B cell (primary cell): ENCODE results near the gene ACTBL2. TPM values are rescaled to one million over a fixed set of nuclear protein-coding genes. Genes with fewer than 3 reads are reported as not detected.

Experiments used
- ATAC-seq: fragments of 200-7000 bp; cut with Tn5 transposase; one replicate; pipeline ENCODE4 v1.10.0; 2021; ENCODE audit warnings: low read depth, mild to moderate bottlenecking, moderate number of reproducible peaks, moderate library complexity
- CTCF ChIA-PET: fragments of 350-600 bp; sonication (Branson Sonifier 250); formaldehyde crosslinking; loops from one replicate; lab custom pipeline; 2021; ENCODE audit warnings: antibody characterized with exemption, inconsistent platforms; lab: Charles Lee
- POLR2A ChIA-PET: fragments of 350-600 bp; sonication (Branson Sonifier 250); formaldehyde crosslinking; loops from one replicate; lab custom pipeline; 2021; ENCODE audit warnings: antibody characterized with exemption; lab: Charles Lee
- DNase-seq: peaks from one replicate; pipeline ENCODE4 v3.0.0; 2013
- H2AFZ ChIP-seq: 2 replicates; pipeline ENCODE4 v1.6.1; 2012; ENCODE audit warnings: mild to moderate bottlenecking, low read depth, low read length; ENCODE audit not compliant: insufficient read depth, poor library complexity, severe bottlenecking
- H3K27ac ChIP-seq, 2 donors: 1 replicate in 1 of 2; 2 replicates in 1 of 2; pipeline ENCODE4 v1.5.1; 2012 to 2013; ENCODE audit warnings: low read length in 2 of 2, mild to moderate bottlenecking in 2 of 2, moderate library complexity in 1 of 2
- H3K27me3 ChIP-seq, 4 experiments: fragments of 200-600 bp in 1 of 4; sonication (generic) in 1 of 4; replicated peaks in 1 of 4; 1 replicate in 2 of 4; 2 replicates in 2 of 4; pipeline versions ENCODE4 v1.6.1 to v1.7.0; 2013 to 2016; ENCODE audit warnings: low read length in 3 of 4, mild to moderate bottlenecking in 2 of 4, mixed read lengths in 1 of 4, moderate library complexity in 1 of 4; ENCODE audit not compliant: insufficient read depth in 4 of 4, control insufficient read depth in 3 of 4; ENCODE audit errors: control extremely low read depth in 1 of 4
- H3K36me3 ChIP-seq, 2 experiments: replicated peaks in 1 of 2; 1 replicate in 1 of 2; 2 replicates in 1 of 2; pipeline versions ENCODE4 v1.6.1 to v1.7.1; 2013; ENCODE audit warnings: low read length in 1 of 2; ENCODE audit not compliant: insufficient read depth in 2 of 2, control insufficient read depth in 1 of 2; ENCODE audit errors: control extremely low read depth in 1 of 2, extremely low read depth in 1 of 2
- H3K4me1 ChIP-seq, 2 donors: fragments of 200-600 bp in 1 of 2; sonication (generic) in 1 of 2; 1 replicate in 1 of 2; 2 replicates in 1 of 2; pipeline versions ENCODE4 v1.5.1 to v1.6.1; 2013 to 2017; ENCODE audit warnings: low read length in 2 of 2; ENCODE audit not compliant: control insufficient read depth in 2 of 2, insufficient read depth in 2 of 2
- H3K4me2 ChIP-seq: replicated peaks from 2 replicates; pipeline ENCODE3; 2012; ENCODE audit warnings: mild to moderate bottlenecking, low read depth, low read length; ENCODE audit not compliant: poor library complexity, severe bottlenecking
- H3K4me3 ChIP-seq, 5 experiments: fragments of 200-600 bp in 1 of 5; sonication (generic) in 1 of 5; 1 replicate in 3 of 5; 2 replicates in 2 of 5; pipeline versions ENCODE4 v1.5.1 to v1.7.0; 2011 to 2016; ENCODE audit warnings: low read length in 4 of 5, mild to moderate bottlenecking in 4 of 5, low read depth in 2 of 5, control low read depth in 1 of 5, moderate library complexity in 1 of 5; ENCODE audit not compliant: insufficient read depth in 1 of 5; ENCODE audit errors: control extremely low read depth in 1 of 5, extremely low read depth in 1 of 5
- H3K79me2 ChIP-seq: fragments of 200-600 bp; sonication (generic); one replicate; pipeline ENCODE4 v1.6.0; 2016; ENCODE audit warnings: low read length; ENCODE audit not compliant: control insufficient read depth, insufficient read depth
- H3K9ac ChIP-seq: fragments of 200-600 bp; sonication (generic); 2 replicates; pipeline ENCODE4 v1.6.1; 2017; ENCODE audit warnings: mild to moderate bottlenecking, low read length, moderate library complexity
- H3K9me3 ChIP-seq, 3 donors: one replicate each; pipeline versions ENCODE4 v1.6.1 to v1.7.1; 2013; ENCODE audit warnings: low read length in 2 of 3; ENCODE audit not compliant: control insufficient read depth in 2 of 3, insufficient read depth in 1 of 3; ENCODE audit errors: control extremely low read depth in 1 of 3
- H4K20me1 ChIP-seq: 2 replicates; pipeline ENCODE4 v1.6.0; 2012; ENCODE audit warnings: mild to moderate bottlenecking, low read length; ENCODE audit not compliant: insufficient read depth, control insufficient read depth, poor library complexity, severe bottlenecking
- H3K27ac Mint-ChIP-seq: one replicate; pipeline ENCODE4 v1.8.0; 2021; ENCODE audit warnings: mixed read lengths
- H3K27me3 Mint-ChIP-seq: one replicate; pipeline ENCODE4 v1.8.0; 2021; ENCODE audit warnings: mixed read lengths
- H3K4me1 Mint-ChIP-seq: one replicate; pipeline ENCODE4 v1.8.0; 2021; ENCODE audit warnings: mixed read lengths
- H3K4me3 Mint-ChIP-seq: one replicate; pipeline ENCODE4 v1.8.0; 2021; ENCODE audit warnings: mixed read lengths
- H3K9me3 Mint-ChIP-seq: one replicate; pipeline ENCODE4 v1.8.0; 2022; ENCODE audit warnings: mixed read lengths; ENCODE audit not compliant: insufficient read depth
- CTCF ChIP-seq: fragments of 200-600 bp; IDR thresholded peaks from one replicate; pipeline ENCODE4 v1.8.0; 2022; ENCODE audit warnings: antibody characterized with exemption, mild to moderate bottlenecking
- EZH2 ChIP-seq: IDR thresholded peaks from 2 replicates; pipeline ENCODE4 v1.6.1; 2012; ENCODE audit warnings: borderline replicate concordance, low read depth, mild to moderate bottlenecking, moderate library complexity, low read length; ENCODE audit not compliant: insufficient read depth, poor library complexity, severe bottlenecking
- WGBS: methylation state at CpG from one replicate; pipeline ENCODE4 v1.1.5; 2013; ENCODE audit warnings: missing lambda C conversion rate; ENCODE audit not compliant: insufficient coverage; 5-methylcytosine and 5-hydroxymethylcytosine counted together
- intact Hi-C: fragments of 100-400 bp; cut with micrococcal nuclease; formaldehyde crosslinking; loops from one replicate; pipeline ENCODE4 v1.10.0; 2022
- polyA plus RNA-seq: library from polyadenylated mRNA; depleted of rRNA; stranded (reverse); fragments of >200 nt; gene quantifications from 2 replicates; pipeline ENCODE4 v1.2.3, GENCODE V29; 2012
- total RNA-seq, 2 donors: library from RNA; stranded (reverse); fragments of 120-200 nt in 1 of 2; gene quantifications; 1 replicate in 1 of 2; 2 replicates in 1 of 2; pipeline versions ENCODE4 v1.2.3 to v1.2.4, GENCODE V29; 2013 to 2022

Gene ACTBL2
- total and polyA plus RNA-seq, 2 donors (not counting 1 experiment from before 2014, with no cell fraction given) = not detected

GRCh38 chr5:57495285-57496086 is 12.9 kb upstream of the ACTBL2 start:
- Histone ChIP-seq H3K79me2 (no peaks in the 10 kb centered on the region), H3K27me3 (no peaks in the 10 kb centered on the region), H3K4me2 (no peak overlapping the region), H3K36me3 (no peaks in the 10 kb centered on the region), H3K4me3 (no peak overlapping the region), H3K9me3 (no peaks in the 10 kb centered on the region), H3K27ac (no peak overlapping the region), H3K4me1 (peaks cover 3 to 5% of the 10 kb centered on the region in 2 donors), H4K20me1 (no peaks in the 10 kb centered on the region), H2AFZ (no peak overlapping the region), H3K9ac (no peak overlapping the region)
- TF ChIP-seq EZH2 (no peak), CTCF (no peak)
- DNase-seq (no peak), ATAC-seq (no peak)
- intact Hi-C loops = no loop called here
- 14% methylated on average over 1 of the region's 6 CpGs for WGBS
- Mint-ChIP-seq H3K9me3 (no peaks in the 10 kb centered on the region), H3K27ac (no peak overlapping the region), H3K4me1 (peaks cover 3% of the 10 kb centered on the region), H3K4me3 (no peak overlapping the region), H3K27me3 (peaks cover 39% of the 10 kb centered on the region)
- ChIA-PET CTCF (interaction anchor here (0.8 kb wide), 1 partner anchor 198 kb away, joined by 5 read pairs; no protein-coding TSS in a partner anchor), POLR2A (no interaction called here)
